ENCODE data around the gene MEGF6.
A peak's percentile ranks its signal among the peaks of the same experiment; 100 is the strongest.

MEGF6 gene

DNA sequence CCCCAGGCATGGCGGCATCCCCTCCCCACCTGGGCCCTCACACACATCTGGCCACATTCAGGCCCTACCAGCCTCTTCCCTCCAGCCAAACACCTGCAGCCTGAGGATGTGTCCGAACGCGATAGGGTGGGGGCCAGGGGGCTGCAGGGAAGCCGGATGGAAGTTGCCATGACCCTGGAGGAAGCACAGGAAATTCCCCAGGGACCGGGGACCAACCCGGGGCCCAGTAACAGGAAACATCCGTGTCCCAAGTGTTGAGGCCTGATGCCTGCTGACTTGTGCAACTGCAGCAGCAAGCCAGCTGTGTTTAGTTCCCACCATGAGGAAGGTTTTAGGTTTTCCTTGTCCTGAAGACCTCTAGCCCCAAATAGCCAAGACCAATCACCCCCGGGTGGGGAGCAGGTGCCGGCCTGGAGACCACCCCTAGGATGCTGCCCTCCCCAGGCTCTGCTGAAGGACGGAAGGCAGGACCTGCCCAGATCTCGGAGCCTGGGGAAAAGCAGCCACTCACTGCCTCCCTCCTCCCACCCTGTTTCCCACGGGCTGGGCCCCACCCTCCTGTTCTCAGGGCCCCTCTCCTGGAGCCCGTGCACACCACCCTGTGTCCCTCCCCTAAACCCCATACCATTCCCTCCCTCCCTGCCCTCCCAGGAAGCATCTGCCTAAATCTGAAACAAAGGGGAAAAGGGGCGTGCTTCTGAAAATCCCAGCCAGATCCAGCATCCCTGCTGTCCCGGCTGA, 29.8 kb downstream of the MEGF6 start:
- H3K4me3 ChIP-seq, result no peak overlapping the region
- H3K27ac ChIP-seq, result no peak overlapping the region
- no peak for DNase-seq (ENCODE audit: low spot score)
- TF ChIP-seq, protein P1, sequence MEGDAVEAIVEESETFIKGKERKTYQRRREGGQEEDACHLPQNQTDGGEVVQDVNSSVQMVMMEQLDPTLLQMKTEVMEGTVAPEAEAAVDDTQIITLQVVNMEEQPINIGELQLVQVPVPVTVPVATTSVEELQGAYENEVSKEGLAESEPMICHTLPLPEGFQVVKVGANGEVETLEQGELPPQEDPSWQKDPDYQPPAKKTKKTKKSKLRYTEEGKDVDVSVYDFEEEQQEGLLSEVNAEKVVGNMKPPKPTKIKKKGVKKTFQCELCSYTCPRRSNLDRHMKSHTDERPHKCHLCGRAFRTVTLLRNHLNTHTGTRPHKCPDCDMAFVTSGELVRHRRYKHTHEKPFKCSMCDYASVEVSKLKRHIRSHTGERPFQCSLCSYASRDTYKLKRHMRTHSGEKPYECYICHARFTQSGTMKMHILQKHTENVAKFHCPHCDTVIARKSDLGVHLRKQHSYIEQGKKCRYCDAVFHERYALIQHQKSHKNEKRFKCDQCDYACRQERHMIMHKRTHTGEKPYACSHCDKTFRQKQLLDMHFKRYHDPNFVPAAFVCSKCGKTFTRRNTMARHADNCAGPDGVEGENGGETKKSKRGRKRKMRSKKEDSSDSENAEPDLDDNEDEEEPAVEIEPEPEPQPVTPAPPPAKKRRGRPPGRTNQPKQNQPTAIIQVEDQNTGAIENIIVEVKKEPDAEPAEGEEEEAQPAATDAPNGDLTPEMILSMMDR (IDR thresholded peaks at IDR 0.05), result no peak

DNA sequence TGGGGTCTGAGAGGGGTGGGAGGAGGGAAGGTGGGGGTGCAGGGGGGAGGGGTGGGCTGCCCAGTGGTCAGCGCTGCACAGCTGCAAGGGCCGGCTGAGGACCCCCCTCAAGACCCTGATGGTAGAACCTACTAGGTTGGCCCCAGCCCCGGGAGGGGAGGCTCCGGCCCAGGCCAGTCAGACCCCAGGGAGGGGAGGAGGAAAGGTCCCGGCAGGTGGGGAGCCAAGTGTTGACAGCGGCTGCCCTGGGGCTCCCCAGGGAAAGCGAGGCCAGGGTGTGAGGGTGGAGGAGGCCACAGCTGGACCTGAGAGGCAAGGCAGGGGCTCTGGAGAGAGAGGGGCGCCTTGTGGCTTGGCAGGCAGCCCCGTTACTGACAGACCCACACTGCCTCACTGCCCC, 31.1 kb downstream of the MEGF6 start:
- no peak for DNase-seq (ENCODE audit: low spot score)
- H3K4me3 ChIP-seq, result no peak overlapping the region
- TF ChIP-seq, protein P1 (IDR thresholded peaks at IDR 0.05), result no peak
- H3K27ac ChIP-seq, result no peak overlapping the region

DNA sequence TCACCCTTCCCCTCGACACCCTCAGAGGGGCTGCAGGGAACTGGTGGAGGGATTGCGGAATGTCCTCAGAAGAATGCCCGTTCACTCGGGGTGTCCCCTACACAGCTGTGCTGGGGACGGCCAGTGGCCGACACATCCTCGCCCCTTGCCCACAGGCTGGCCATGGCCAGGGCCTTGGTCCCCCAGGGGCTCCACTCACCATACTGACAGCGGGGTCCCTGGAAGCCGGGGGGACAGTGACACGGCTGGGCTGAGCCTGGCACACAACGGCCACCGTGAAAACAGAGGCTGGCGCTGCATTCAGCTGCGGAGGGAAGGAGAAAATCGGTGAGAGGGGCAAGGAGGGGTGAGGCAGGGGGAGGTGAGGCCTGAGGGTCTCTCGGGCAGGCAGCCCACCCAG, 31.7 kb downstream of the MEGF6 start:
- TF ChIP-seq, protein P1 (IDR thresholded peaks at IDR 0.05), result no peak
- Histone ChIP-seq H3K27ac (no peak overlapping the region), H3K4me3 (no peak overlapping the region)
- no peak for DNase-seq (ENCODE audit: low spot score)

DNA sequence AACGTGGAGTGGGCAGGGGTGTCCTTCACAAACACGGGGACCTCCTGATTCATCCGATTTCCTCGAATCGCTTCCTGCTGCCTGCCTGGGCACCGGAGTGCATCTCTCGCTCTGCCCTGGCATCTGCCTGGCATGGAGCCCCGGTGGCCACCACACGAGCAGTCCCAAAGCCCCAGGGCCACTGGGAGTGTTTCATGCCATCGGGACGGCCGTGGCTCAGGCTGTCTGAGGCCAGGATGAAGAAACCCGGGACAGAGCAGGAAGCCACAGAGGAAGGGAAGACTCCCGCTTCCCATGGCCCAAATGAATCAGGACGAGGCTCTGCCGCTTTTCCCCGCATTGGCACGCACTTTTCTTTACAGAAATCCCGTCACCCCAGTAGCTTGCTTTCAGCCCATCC, 32.4 kb downstream of the MEGF6 start:
- TF ChIP-seq, protein P1 (IDR thresholded peaks at IDR 0.05), result no peak
- H3K27ac ChIP-seq, result no peak overlapping the region
- no peak for DNase-seq (ENCODE audit: low spot score)
- no peak overlapping the region for H3K4me3 ChIP-seq

DNA sequence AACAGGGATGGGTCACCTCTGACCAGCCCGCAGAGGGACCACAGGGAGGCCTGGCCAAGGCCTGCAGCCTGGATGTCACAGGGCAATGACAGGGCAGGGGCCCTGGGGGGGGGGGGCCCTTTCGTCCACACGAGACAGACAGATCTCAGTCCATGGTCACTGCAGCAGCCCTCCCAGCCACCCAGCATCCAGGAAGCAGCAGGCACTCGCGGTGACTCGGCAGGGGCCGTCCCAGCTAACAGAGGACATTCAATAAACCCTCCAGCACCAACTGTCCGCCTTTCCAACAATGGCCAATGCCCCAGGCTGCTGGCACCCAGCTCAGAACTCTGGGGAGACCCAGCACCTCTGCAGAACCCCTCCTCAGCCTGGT, 32.9 kb downstream of the MEGF6 start:
- Histone ChIP-seq H3K4me3 (no peak overlapping the region), H3K27ac (no peak overlapping the region)
- DNase-seq (ENCODE audit: low spot score), result no peak
- TF ChIP-seq, protein P1 (IDR thresholded peaks at IDR 0.05), result no peak

DNA sequence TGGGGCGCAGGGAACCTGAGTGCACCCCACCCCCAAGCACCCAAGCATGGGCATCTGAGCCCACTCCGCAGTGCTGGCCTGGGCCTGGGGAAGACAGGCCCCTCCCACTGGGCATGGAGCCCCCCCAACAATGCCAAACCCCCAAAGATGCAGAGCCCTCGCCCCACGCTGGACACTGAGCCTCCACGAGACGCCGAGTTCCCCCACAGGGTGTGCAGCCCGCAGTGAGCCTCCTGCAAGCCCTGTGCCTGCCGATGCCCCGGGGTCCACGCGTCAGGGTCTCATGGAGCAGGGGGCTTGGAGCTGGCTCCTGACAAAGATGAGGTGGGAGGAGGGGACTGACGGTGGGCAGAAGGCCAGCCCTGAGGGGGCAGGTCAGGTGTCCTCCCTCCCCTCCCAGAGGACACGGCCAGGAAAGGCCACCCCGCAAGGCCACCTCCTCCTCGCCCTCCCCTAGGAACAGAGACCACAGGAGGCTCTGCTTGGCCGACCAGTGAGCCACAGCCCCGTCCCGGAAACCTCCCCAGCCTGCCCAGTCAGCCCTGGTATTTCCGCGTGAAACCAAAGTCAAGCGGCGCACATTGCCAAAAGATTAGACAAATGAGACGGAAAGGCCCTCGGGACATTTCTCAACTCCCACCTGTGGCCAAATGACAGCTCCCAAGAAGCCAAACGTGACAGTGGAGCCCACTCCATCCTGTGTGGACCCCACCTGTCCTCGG, 33.4 kb downstream of the MEGF6 start:
- H3K27ac ChIP-seq, result peak overlapping the region in 1 of 2 donors; percentile 28
- DNase-seq (ENCODE audit: low spot score), result no peak
- TF ChIP-seq, protein P1 (IDR thresholded peaks at IDR 0.05), result no peak
- H3K4me3 ChIP-seq, result no peak overlapping the region

DNA sequence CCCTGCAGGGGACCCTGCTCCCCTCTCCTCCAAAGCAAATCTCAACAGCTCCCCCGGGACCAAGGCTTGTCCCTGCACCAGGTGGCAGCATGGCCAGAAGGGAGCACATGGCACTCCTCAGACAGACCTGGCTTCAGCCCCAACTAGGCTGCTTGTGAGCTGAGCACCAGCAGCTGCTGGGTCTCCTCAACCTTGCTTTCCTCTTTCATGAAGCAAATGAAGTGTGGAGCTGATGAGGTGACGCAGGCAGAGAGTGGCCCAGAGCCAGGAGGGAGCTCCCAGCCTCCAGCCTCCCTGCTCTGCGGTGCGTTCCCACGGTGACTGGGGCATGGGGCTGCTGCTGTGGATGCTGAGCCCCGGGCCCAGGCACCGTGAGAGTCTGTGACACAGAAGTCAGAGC, 34.0 kb downstream of the MEGF6 start:
- peak overlapping the region in 1 of 2 donors; percentile 28 for H3K27ac ChIP-seq
- DNase-seq (ENCODE audit: low spot score), result no peak
- TF ChIP-seq, protein P1 (IDR thresholded peaks at IDR 0.05), result no peak
- no peak overlapping the region for H3K4me3 ChIP-seq

Measured in coronary artery (tissue), 2 donors.